Measurements from ENCODE around the gene DSE.

The DSE gene

GRCh38 chr6:116363759-116364158 lies 7.0 kb upstream of the DSE start:
- no peak for DNase-seq

GRCh38 chr6:116364321-116364720 lies 6.4 kb upstream of the DSE start:
- DNase-seq = no peak

GRCh38 chr6:116365743-116366142 lies 5.0 kb upstream of the DSE start:
- no peak for DNase-seq

- no peak for DNase-seq
These were observed 3.9 kb upstream of the DSE start for GRCh38 chr6:116366740-116367275.

- DNase-seq = peak in 1 of 2 experiments; percentile 4
These were observed 1.2 kb upstream of the DSE start for GRCh38 chr6:116369540-116369939.

- DNase-seq = peak in 1 of 2 experiments; percentile 57
These were observed 585 bp upstream of the DSE start for GRCh38 chr6:116369964-116370759.

- DNase-seq = peak; percentile 29 to 74
These were observed 572 bp downstream of the DSE start for GRCh38 chr6:116371120-116371917.

- no peak for DNase-seq
These were observed 1.1 kb downstream of the DSE start for GRCh38 chr6:116371918-116372209.

- no peak for DNase-seq
These were observed 2.6 kb downstream of the DSE start for GRCh38 chr6:116373300-116373699.

- no peak for DNase-seq
These were observed 3.2 kb downstream of the DSE start for GRCh38 chr6:116373940-116374339.

- no peak for DNase-seq
These were observed 3.8 kb downstream of the DSE start for GRCh38 chr6:116374586-116374985.

GRCh38 chr6:116375262-116375661 lies 4.5 kb downstream of the DSE start:
- no peak for DNase-seq

- DNase-seq = no peak
These were observed 5.4 kb downstream of the DSE start for GRCh38 chr6:116376149-116376548.

GRCh38 chr6:116379764-116380163 lies 9.0 kb downstream of the DSE start:
- no peak for DNase-seq

GRCh38 chr6:116380346-116380745 lies 9.6 kb downstream of the DSE start:
- DNase-seq = no peak

- no peak for DNase-seq
These were observed 10.3 kb downstream of the DSE start for GRCh38 chr6:116381000-116381399.

- DNase-seq = no peak
These were observed 11.8 kb downstream of the DSE start for GRCh38 chr6:116382587-116382986.

- no peak for DNase-seq
These were observed 14.1 kb downstream of the DSE start for GRCh38 chr6:116384727-116385458.

- no peak for DNase-seq
These were observed 14.7 kb downstream of the DSE start for GRCh38 chr6:116385459-116385802.

GRCh38 chr6:116385921-116386320 lies 15.2 kb downstream of the DSE start:
- DNase-seq = no peak

- DNase-seq = no peak
These were observed 16.0 kb downstream of the DSE start for GRCh38 chr6:116386581-116387299.

- no peak for DNase-seq
These were observed 16.6 kb downstream of the DSE start for GRCh38 chr6:116387374-116387773.

- DNase-seq = no peak
These were observed 18.2 kb downstream of the DSE start for GRCh38 chr6:116388924-116389323.

All from NCI-H526 (cell line).